ENCODE measurements around the gene NAPEPLD. TPM values are rescaled to one million over a fixed set of nuclear protein-coding genes. Genes with fewer than 3 reads are reported as not detected.

NAPEPLD gene
- total and polyA plus RNA-seq, 8 donors, result 3.3 to 84.9 (median 27.9) TPM

GRCh38 chr7:103140061-103140460 is 8.8 kb downstream of the NAPEPLD start:
- no peaks in the 10 kb centered on the region for H3K9me3 ChIP-seq
- no peaks in the 10 kb centered on the region for H3K27me3 ChIP-seq
- H3K4me1 ChIP-seq, result peaks cover 0 to 35% (median 23%) of the 10 kb centered on the region in 4 donors
- no peaks in the 10 kb centered on the region for H3K36me3 ChIP-seq
- H3K4me3 ChIP-seq, result no peak overlapping the region
- DNase-seq, result no peak
- TF ChIP-seq POLR2A (IDR thresholded peaks at IDR 0.05) (no peak), POLR2AphosphoS5 (IDR thresholded peaks at IDR 0.05) (no peak), CTCF (IDR thresholded peaks at IDR 0.05) (no peak)
- 85 to 100% (median 90%) methylated on average over 2 of the region's 2 CpGs; no CpG with 5 or more reads in 2 of the 5 donors for WGBS, 5 donors
- intact Hi-C loops (cut with DNase I; ENCODE audit: low total_unique reads), result loop anchor here (10.0 kb wide), 1 partner anchor 65 kb away; the partner anchor contains the start of genes ARMC10 and FBXL13
- no peak overlapping the region for H3K27ac ChIP-seq

- no peak overlapping the region for H3K4me3 ChIP-seq
- H3K27me3 ChIP-seq, result no peaks in the 10 kb centered on the region
- H3K4me1 ChIP-seq, result peaks cover 0 to 41% (median 20%) of the 10 kb centered on the region in 4 donors
- H3K9me3 ChIP-seq, result no peaks in the 10 kb centered on the region
- intact Hi-C loops (cut with DNase I; ENCODE audit: low total_unique reads), result no loop called here
- peak overlapping the region in 1 of 5 donors; percentile 42 for H3K27ac ChIP-seq
- no peaks in the 10 kb centered on the region for H3K36me3 ChIP-seq
- 39 to 57% (median 44%) methylated on average over 3 of the region's 3 CpGs for WGBS, 5 donors
- peak in 1 of 2 donors; percentile 20 for DNase-seq
- TF ChIP-seq POLR2AphosphoS5 (IDR thresholded peaks at IDR 0.05) (no peak), EP300 (IDR thresholded peaks at IDR 0.05) (no peak), POLR2A (IDR thresholded peaks at IDR 0.05) (no peak), CTCF (IDR thresholded peaks at IDR 0.05) (no peak)
Measured at GRCh38 chr7:103134836-103135554, 13.9 kb downstream of the NAPEPLD start.

GRCh38 chr7:103132995-103133688 is 15.8 kb downstream of the NAPEPLD start:
- no peak for TF ChIP-seq EP300 (IDR thresholded peaks at IDR 0.05)

GRCh38 chr7:103130901-103131624 is 17.8 kb downstream of the NAPEPLD start:
- intact Hi-C loops (cut with DNase I; ENCODE audit: low total_unique reads), result no loop called here

More at GRCh38 chr7:103132995-103133688, 15.8 kb downstream of the NAPEPLD start:
- Histone ChIP-seq H3K4me3 (no peak overlapping the region), H3K9me3 (no peaks in the 10 kb centered on the region), H3K36me3 (peaks cover 0 to 7% (median 4%) of the 10 kb centered on the region in 4 donors), H3K27me3 (no peaks in the 10 kb centered on the region), H3K4me1 (peaks cover 0 to 50% (median 27%) of the 10 kb centered on the region in 4 donors), H3K27ac (no peak overlapping the region)
- WGBS, 5 donors, result 77 to 85% (median 83%) methylated on average over 9 of the region's 9 CpGs
- DNase-seq, result no peak
- intact Hi-C loops (cut with DNase I; ENCODE audit: low total_unique reads), result no loop called here

More at GRCh38 chr7:103130901-103131624, 17.8 kb downstream of the NAPEPLD start:
- DNase-seq, result no peak
- 76 to 89% (median 82%) methylated on average over 9 of the region's 9 CpGs for WGBS, 5 donors
- TF ChIP-seq CTCF (IDR thresholded peaks at IDR 0.05), result no peak
- TF ChIP-seq POLR2A (IDR thresholded peaks at IDR 0.05), result no peak
- no peak for TF ChIP-seq EP300 (IDR thresholded peaks at IDR 0.05)
- no peak for TF ChIP-seq POLR2AphosphoS5 (IDR thresholded peaks at IDR 0.05)
- peaks cover 7 to 28% (median 25%) of the 10 kb centered on the region in 4 donors for H3K36me3 ChIP-seq
- peaks cover 0 to 50% (median 27%) of the 10 kb centered on the region in 4 donors for H3K4me1 ChIP-seq
- H3K27me3 ChIP-seq, result no peaks in the 10 kb centered on the region
- no peaks in the 10 kb centered on the region for H3K9me3 ChIP-seq
- no peak overlapping the region for H3K4me3 ChIP-seq
- H3K27ac ChIP-seq, result no peak overlapping the region

All from stomach (tissue), 9 donors.